OCI-LY7 (cell line): ENCODE results near the gene RAF1. TPM values are rescaled to one million over a fixed set of nuclear protein-coding genes. Genes with fewer than 3 reads are reported as not detected.

Experiments
- BruUV-seq: library from RNA; stranded (reverse); fragments of 400-500 nt; replicated peaks from 2 replicates; lab custom pipeline; 2021; lab: Mats Ljungman, UMichigan
- CTCF ChIA-PET: fragments of 300-600 bp; sonication (Branson Sonifier 250); formaldehyde crosslinking; loops from one replicate; lab custom pipeline; 2022; ENCODE audit warnings: antibody characterized with exemption; ENCODE audit not compliant: unreplicated experiment; lab: Charles Lee
- POLR2A ChIA-PET: fragments of 300-600 bp; sonication (Branson Sonifier 250); formaldehyde crosslinking; loops from one replicate; lab custom pipeline; 2022; ENCODE audit warnings: antibody characterized with exemption; lab: Charles Lee
- DNase-seq: peaks from one replicate; pipeline ENCODE4 v3.0.0-alpha.2; 2015; ENCODE audit warnings: low spot score
- H2AFZ ChIP-seq: fragments of 200-600 bp; sonication (generic), shearing (Covaris generic); 2 replicates; pipeline ENCODE4 v1.6.1; 2014; ENCODE audit warnings: mild to moderate bottlenecking, antibody characterized with exemption, low read length, moderate library complexity
- H3K27ac ChIP-seq: fragments of 200-600 bp; sonication (generic); 2 replicates; pipeline ENCODE4 v1.5.1; 2014; ENCODE audit warnings: mixed run types, low read depth, mild to moderate bottlenecking, moderate library complexity, low read length, inconsistent platforms; ENCODE audit not compliant: poor library complexity, severe bottlenecking
- H3K36me3 ChIP-seq: fragments of 200-600 bp; sonication (generic); 2 replicates; pipeline ENCODE4 v1.6.1; 2014; ENCODE audit warnings: mild to moderate bottlenecking, antibody characterized with exemption, low read length, moderate library complexity, mixed read lengths; ENCODE audit not compliant: insufficient read depth
- H3K4me1 ChIP-seq: fragments of 200-600 bp; sonication (generic); 2 replicates; pipeline ENCODE4 v1.5.1; 2014; ENCODE audit warnings: mild to moderate bottlenecking, low read length; ENCODE audit not compliant: insufficient read depth, poor library complexity, severe bottlenecking
- H3K4me2 ChIP-seq: fragments of 200-600 bp; sonication (generic); 2 replicates; pipeline ENCODE4 v1.6.1; 2014; ENCODE audit warnings: mild to moderate bottlenecking, low read length
- H3K4me3 ChIP-seq: fragments of 200-600 bp; sonication (generic); 2 replicates; pipeline ENCODE4 v1.5.1; 2014; ENCODE audit warnings: mild to moderate bottlenecking, low read depth, low read length; ENCODE audit not compliant: poor library complexity, severe bottlenecking
- H3K79me2 ChIP-seq: fragments of 200-600 bp; sonication (generic); 2 replicates; pipeline ENCODE4 v1.6.1; 2016; ENCODE audit warnings: low read depth, mild to moderate bottlenecking, low read length, moderate library complexity, mixed read lengths; ENCODE audit not compliant: insufficient read depth
- H3K9me2 ChIP-seq: fragments of 200-600 bp; sonication (generic); 2 replicates; pipeline ENCODE4 v1.6.1; 2016; ENCODE audit warnings: mild to moderate bottlenecking, low read length, mixed read lengths; ENCODE audit not compliant: insufficient read depth
- H3K9me3 ChIP-seq: fragments of 200-600 bp; sonication (generic); 2 replicates; pipeline ENCODE4 v1.6.1; 2014; ENCODE audit warnings: mild to moderate bottlenecking, mixed run types, low read length, mixed read lengths
- H4K20me1 ChIP-seq: fragments of 200-600 bp; sonication (generic); 2 replicates; pipeline ENCODE4 v1.6.1; 2014; ENCODE audit warnings: mild to moderate bottlenecking, antibody characterized with exemption, low read length, moderate library complexity, mixed read lengths; ENCODE audit not compliant: insufficient read depth
- EZH2phosphoT487 ChIP-seq: fragments of 200-600 bp; sonication (generic); IDR thresholded peaks from 2 replicates; pipeline ENCODE4 v1.6.1; 2018; ENCODE audit warnings: low read depth, borderline replicate concordance, mild to moderate bottlenecking, mixed run types, antibody characterized with exemption, low read length, moderate library complexity, mixed read lengths
- intact Hi-C: fragments of 100-400 bp; cut with micrococcal nuclease; formaldehyde crosslinking; loops from one replicate; pipeline ENCODE4 v1.10.0; 2022; ENCODE audit not compliant: unreplicated experiment
- total RNA-seq, 2 experiments: library from RNA; depleted of rRNA in 1 of 2; stranded (reverse); fragments of >200 nt in 1 of 2; shearing (Covaris generic) in 1 of 2; gene quantifications; 2 replicates each; pipeline ENCODE4 v1.2.3, GENCODE V29; 2014 to 2022
- TF ChIP-seq, protein P1 (sequence below): fragments of 200-600 bp; sonication (generic); conservative IDR thresholded peaks from 2 replicates; pipeline ENCODE4 v1.5.1; 2014; ENCODE audit warnings: mild to moderate bottlenecking, antibody characterized with exemption, low read length, moderate library complexity, mixed read lengths

RAF1 gene
- total RNA-seq, 2 experiments from 2014 or later: 88.0 to 90.8 TPM

DNA sequence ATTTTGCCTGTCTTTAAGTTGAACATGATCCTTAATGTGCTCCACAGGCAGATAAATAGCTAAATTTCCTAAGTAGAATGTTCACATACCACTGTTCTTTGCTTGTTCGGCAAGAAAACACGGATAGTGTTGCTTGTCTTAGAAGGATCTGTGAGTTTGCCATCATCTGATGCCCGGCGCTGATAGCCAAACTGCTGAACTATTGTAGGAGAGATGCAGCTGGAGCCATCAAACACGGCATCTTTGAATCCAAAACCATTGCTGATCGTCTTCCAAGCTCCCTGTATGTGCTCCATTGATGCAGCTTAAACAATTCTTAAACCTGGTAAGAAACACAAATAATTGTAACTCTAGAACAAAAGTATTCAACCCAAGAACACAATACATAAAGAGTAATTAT lies 45.5 kb downstream of the RAF1 start:
- no peak for DNase-seq
- H3K4me3 ChIP-seq: no peak overlapping the region
- POLR2A ChIA-PET: interaction anchor here (0.7 kb wide), 2 partner anchors 162 to 1479 kb away, joined by 3 read pairs; no protein-coding TSS in a partner anchor
- H3K36me3 ChIP-seq: peaks cover 51% of the 10 kb centered on the region
- H3K79me2 ChIP-seq: peaks cover 54% of the 10 kb centered on the region
- CTCF ChIA-PET: interaction anchor here (1.2 kb wide), 1 partner anchor 72 kb away, joined by 4 read pairs; no protein-coding TSS in a partner anchor
- H3K9me3 ChIP-seq: no peaks in the 10 kb centered on the region
- BruUV-seq: no TSS peak
- no peaks in the 10 kb centered on the region for H3K9me2 ChIP-seq
- intact Hi-C loops: no loop called here
- no peaks in the 10 kb centered on the region for H3K4me1 ChIP-seq
- H3K4me2 ChIP-seq: no peak overlapping the region
- H4K20me1 ChIP-seq: 0 out of 2 replicates have a peak, but pooled peaks cover 5% of the 10 kb centered on the region
- no peak for TF ChIP-seq EZH2phosphoT487
- TF ChIP-seq, protein P1, sequence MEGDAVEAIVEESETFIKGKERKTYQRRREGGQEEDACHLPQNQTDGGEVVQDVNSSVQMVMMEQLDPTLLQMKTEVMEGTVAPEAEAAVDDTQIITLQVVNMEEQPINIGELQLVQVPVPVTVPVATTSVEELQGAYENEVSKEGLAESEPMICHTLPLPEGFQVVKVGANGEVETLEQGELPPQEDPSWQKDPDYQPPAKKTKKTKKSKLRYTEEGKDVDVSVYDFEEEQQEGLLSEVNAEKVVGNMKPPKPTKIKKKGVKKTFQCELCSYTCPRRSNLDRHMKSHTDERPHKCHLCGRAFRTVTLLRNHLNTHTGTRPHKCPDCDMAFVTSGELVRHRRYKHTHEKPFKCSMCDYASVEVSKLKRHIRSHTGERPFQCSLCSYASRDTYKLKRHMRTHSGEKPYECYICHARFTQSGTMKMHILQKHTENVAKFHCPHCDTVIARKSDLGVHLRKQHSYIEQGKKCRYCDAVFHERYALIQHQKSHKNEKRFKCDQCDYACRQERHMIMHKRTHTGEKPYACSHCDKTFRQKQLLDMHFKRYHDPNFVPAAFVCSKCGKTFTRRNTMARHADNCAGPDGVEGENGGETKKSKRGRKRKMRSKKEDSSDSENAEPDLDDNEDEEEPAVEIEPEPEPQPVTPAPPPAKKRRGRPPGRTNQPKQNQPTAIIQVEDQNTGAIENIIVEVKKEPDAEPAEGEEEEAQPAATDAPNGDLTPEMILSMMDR: no peak
- no peak overlapping the region for H3K27ac ChIP-seq
- no peak overlapping the region for H2AFZ ChIP-seq

- no TSS peak for BruUV-seq
- H3K79me2 ChIP-seq: peaks cover 22% of the 10 kb centered on the region
- no peaks in the 10 kb centered on the region for H4K20me1 ChIP-seq
These were observed 48.7 kb downstream of the RAF1 start for GRCh38 chr3:12615266-12615665.

DNA sequence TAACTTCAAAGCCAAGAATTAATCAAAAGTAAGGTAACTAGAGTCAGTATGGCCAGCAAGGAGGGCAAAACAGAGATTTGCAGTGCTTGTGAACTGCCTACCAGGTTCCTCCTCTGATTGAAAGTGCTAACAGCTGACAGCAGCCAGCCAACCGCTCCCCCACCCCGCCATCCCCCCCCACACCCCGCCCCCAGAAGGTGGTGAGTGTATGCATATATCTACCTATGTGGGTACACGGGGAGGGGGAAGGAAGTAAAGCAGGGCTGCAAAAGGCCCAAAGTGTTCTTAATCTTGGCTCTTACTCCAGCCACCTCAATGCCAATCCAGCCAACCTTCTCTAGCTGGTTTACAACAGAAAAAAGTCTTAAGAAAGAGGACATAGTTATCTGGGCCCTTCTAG lies 50.7 kb downstream of the RAF1 start:
- TF ChIP-seq, protein P1: no peak
- no peak for TF ChIP-seq EZH2phosphoT487
- Histone ChIP-seq H3K4me3 (no peak overlapping the region), H3K36me3 (peaks cover 86% of the 10 kb centered on the region), H3K27ac (no peak overlapping the region), H4K20me1 (no peaks in the 10 kb centered on the region), H3K9me2 (no peaks in the 10 kb centered on the region), H2AFZ (no peak overlapping the region), H3K4me2 (no peak overlapping the region), H3K79me2 (peaks cover 8% of the 10 kb centered on the region; the same call in 1 of the 2 replicates), H3K9me3 (no peaks in the 10 kb centered on the region), H3K4me1 (no peaks in the 10 kb centered on the region)
- ChIA-PET CTCF (no interaction called here), POLR2A (no interaction called here)
- intact Hi-C loops: loop anchor here (5.0 kb wide), 1 partner anchor 49 kb away; the partner anchor contains the start of gene RAF1
- no TSS peak for BruUV-seq
- DNase-seq: no peak

More at GRCh38 chr3:12615266-12615665, 48.7 kb downstream of the RAF1 start:
- POLR2A ChIA-PET: interaction anchor here (0.7 to 1.8 kb wide), 8 partner anchors 8 to 49 kb away, joined by 3 to 9 read pairs (median 4); partner anchors contain the start of gene RAF1
- DNase-seq: no peak
- TF ChIP-seq, protein P1: no peak
- TF ChIP-seq EZH2phosphoT487: no peak
- CTCF ChIA-PET: interaction anchor here (0.6 kb wide), 1 partner anchor 16 kb away, joined by 3 read pairs; no protein-coding TSS in a partner anchor
- Histone ChIP-seq H3K4me2 (no peak overlapping the region), H3K27ac (no peak overlapping the region), H3K9me2 (no peaks in the 10 kb centered on the region), H3K4me3 (no peak overlapping the region), H3K36me3 (peaks cover 71% of the 10 kb centered on the region), H3K9me3 (no peaks in the 10 kb centered on the region), H3K4me1 (no peaks in the 10 kb centered on the region), H2AFZ (no peak overlapping the region)
- intact Hi-C loops: no loop called here
